ENCODE results near the gene KBTBD13.

DNA sequence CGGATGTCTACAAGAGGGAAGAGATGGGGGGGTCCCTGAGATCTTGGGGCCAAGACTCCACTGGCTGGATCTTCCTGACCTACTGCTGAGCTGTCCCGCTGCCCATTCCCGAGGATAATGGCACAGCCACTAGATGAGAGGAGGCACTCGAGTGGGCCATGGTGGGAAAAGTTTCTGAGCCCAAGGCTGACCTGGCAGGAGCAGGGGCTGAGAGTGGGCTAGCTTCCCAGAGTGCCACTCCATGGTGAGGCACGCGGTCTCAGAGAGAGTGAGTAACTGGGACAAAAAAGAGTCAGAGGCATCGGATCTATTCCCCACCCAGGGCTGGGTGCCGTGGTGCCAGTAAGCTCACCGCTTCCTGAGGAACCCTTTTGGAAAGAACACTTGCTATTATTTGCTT, 20.4 kb upstream of the KBTBD13 start:
- TF ChIP-seq, protein P1, sequence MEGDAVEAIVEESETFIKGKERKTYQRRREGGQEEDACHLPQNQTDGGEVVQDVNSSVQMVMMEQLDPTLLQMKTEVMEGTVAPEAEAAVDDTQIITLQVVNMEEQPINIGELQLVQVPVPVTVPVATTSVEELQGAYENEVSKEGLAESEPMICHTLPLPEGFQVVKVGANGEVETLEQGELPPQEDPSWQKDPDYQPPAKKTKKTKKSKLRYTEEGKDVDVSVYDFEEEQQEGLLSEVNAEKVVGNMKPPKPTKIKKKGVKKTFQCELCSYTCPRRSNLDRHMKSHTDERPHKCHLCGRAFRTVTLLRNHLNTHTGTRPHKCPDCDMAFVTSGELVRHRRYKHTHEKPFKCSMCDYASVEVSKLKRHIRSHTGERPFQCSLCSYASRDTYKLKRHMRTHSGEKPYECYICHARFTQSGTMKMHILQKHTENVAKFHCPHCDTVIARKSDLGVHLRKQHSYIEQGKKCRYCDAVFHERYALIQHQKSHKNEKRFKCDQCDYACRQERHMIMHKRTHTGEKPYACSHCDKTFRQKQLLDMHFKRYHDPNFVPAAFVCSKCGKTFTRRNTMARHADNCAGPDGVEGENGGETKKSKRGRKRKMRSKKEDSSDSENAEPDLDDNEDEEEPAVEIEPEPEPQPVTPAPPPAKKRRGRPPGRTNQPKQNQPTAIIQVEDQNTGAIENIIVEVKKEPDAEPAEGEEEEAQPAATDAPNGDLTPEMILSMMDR (IDR thresholded peaks at IDR 0.05): no peak
- TF ChIP-seq POLR2AphosphoS5 (IDR thresholded peaks at IDR 0.05) (no peak), POLR2A (IDR thresholded peaks at IDR 0.05) (no peak), EP300 (IDR thresholded peaks at IDR 0.05) (no peak)
